ENCODE data around the gene MYRFL.

MYRFL gene

GRCh38 chr12:69898236-69898635 lies 73.2 kb downstream of the MYRFL start:
- DNase-seq = peak; percentile 96

GRCh38 chr12:69900720-69901131 lies 75.7 kb downstream of the MYRFL start:
- peak; percentile 79 for DNase-seq

DNA sequence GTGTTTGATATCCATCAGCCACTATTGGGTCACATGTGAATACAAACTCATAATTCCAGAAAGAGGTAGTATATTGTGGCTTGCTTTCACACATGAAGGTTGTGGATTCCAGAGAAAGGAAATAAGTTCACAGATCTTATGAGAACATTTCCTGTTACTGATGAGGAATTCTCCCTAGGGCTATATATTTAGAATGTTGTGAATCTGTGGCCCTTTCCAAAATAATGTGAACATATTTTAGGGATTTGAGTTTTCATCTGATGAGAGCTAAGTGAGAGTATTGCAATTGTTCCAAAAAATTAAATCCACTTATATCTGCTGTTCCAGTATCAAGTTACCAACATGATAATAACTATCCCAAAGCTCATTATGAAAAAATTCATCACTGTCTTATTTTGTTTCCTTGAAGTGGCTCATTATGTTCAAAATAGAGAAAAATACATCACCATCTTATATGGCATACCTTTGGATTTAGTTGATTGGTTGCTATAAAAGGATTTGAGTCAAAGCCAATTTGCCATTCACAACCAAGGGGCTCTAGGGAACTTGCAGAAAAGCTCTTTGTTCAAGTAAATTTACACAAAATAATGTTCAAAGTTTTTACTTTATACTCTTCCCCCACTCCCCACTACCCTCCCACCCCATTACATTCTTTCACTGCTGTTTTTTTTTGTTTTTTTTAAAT lies 76.3 kb downstream of the MYRFL start:
- DNase-seq = peak; percentile 52

- no peak for DNase-seq
Measured at GRCh38 chr12:69903548-69903947, 78.5 kb downstream of the MYRFL start.

DNA sequence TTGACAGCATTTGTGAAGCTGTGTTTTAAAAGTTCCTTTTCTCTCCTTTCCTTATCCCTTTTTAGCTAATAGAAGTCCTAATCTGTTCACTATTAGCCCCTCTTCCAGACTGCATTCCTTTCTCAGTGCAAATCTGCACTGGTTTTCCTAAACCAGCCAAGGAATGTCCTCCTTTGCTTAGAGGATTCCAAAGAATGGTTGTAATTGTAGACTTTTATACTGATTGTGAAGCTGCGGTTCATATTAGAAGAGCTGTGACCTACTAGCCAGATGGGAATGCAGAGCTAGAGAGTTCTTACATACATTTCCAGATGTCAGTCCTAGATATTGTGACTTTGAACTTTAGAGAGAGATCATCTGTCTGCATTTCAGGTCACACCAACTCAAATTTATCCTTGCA lies 79.8 kb downstream of the MYRFL start:
- peak; percentile 96 for DNase-seq

DNA sequence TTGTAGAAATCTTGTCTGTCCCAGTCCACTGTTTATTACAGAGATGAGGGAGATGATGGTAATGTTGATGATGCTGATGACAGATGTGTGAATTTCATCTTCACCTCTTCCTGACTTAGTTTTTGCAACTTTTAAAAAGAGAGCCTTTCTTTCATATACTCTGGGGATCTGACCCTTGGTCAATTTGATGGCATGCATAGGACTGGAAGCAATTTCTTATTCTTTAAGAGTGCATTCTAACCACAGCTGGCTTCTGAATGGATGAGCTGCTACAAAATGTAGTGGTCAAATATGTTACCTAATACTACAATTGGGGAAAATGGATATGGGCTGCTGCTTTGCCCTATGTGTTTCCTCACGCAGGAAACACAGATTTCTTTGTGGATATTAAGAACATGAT lies 80.8 kb downstream of the MYRFL start:
- peak; percentile 33 for DNase-seq

DNA sequence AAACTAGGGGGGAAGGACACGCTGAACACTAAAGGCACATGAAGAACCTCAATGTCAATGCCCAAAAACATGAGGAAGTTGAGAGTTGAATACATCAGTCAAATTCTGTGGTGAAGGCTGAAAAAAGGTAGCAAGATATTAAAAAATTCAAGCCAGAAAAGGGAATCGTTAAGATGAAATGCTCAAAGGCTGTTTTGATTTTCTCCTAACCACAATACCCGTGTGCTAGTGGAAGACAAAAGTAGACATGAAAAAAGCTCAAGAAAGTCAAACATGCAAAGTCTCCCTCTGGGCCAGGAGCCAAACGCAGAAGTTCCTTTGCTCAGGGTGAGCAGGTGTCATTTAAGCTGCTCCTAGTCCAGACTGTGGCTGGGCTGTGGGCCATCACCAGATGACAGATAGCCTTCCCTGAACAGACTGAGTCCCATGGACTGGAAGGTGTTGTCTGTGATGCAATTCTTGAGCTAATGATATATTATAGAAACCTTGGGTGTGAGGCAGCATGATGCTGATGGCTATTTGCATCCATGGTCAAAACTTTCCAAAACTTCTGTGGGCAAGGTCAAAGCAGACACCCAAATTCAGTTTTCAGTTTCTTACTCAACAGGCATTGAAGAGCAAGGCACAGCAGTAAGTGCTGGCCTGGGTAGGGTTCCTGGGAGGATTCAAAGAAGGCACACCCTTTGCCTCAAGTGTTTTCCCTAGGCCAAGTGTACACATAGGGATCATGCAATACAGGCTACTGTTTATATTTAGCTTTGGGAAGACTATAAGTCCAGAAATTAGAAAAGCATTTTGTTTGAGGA lies 81.6 kb downstream of the MYRFL start:
- DNase-seq = peak; percentile 49

DNA sequence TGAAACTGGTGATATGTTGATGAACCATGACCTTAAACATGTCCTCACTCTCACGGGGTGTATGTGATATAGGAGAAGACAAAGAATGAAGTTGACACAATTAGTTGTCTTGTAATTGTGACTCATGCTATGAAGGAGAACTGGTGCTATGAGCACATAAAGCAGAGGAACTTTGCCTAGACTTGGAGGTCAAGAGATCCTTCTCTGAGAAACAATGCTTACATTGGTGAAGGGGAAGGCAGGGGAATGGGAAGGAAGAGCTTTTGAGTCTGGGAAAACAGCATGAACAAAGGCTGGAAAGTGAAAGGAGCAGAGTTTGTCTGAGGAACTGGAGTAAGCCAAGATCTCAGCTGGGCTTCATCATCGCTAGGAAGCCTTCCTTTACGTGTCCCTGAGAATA lies 83.2 kb downstream of the MYRFL start:
- DNase-seq = no peak

- no peak for DNase-seq
Measured at GRCh38 chr12:69910694-69911093, 85.7 kb downstream of the MYRFL start.

DNA sequence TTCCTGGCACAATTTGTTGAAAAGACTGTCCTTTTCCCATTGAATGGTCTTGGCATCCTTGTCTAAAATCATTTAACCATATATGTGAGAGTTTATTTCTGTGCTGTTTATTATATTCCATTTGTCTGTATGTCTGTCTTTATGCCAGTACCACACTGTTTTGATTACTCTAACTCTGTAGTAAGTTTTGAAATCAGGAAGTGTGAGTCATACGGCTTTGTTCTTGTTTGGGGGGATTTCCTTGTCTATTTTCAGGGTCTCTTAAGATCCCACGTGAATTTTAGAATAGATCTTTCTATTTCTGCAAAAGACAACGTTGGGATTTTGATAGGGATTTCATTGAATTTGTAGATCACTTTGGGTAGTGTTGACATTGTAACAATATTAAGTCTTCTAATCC lies 88.5 kb downstream of the MYRFL start:
- no peak for DNase-seq

DNA sequence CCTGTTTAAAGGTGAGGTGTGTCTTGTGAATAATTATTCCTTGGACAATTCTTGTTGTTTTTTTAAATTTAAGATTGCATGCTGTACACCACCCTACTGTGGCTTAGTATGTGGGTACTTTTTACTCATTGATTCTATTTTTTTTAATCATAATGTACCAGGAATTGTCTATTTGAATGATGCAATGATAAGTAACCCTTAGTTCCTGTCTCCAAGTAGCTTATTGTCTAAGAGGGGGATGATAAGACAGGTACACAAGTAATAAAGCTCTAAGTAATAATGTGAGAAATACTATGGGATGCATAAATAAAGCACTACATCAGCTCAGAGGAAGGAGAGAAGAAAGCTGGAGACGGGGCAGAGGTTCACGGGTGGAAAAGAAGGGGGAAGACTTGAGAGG lies 90.9 kb downstream of the MYRFL start:
- no peak for DNase-seq

- peak; percentile 22 for DNase-seq
Measured at GRCh38 chr12:69916544-69917235, 91.7 kb downstream of the MYRFL start.

GRCh38 chr12:69918287-69918686 lies 93.3 kb downstream of the MYRFL start:
- no peak for DNase-seq

DNA sequence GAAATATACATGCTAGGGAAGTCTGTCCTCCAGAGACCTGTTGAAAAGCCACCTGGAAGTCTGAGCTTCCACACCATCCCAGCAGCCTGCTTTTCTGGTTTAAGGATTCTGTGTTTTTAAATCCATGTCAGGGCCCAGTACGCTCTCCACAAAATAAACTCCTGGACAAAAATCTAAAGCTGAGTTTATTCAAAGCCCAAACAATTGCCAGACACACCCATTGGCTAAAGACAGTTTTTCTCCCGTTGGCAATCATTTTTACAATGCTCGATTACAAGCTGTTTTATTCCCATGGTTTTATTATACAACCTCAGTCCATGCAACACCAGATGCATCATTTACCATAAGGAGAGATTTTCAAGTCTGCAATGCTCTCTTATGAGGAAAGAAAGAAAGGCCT lies 94.5 kb downstream of the MYRFL start:
- DNase-seq = no peak

GRCh38 chr12:69921831-69922230 lies 96.8 kb downstream of the MYRFL start:
- DNase-seq = no peak

DNA sequence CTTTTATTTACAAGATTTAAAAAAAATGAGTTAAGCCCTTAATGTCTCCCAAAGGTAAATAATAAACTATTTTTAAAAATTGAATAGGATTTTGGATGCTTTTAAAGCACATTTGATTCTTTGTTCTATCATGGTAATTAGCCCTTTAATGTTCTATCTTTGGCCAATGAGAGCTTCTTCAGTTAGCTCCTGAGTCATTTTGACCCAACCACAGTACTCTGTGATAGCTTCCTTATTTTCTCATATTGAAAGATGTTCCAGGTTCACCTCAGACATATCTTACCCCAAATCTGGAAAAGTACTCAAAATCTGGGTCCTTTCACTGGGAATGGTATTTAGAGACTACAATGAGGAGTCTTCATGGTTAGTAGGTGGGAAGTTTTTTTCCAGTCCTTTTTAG lies 98.0 kb downstream of the MYRFL start:
- no peak for DNase-seq

- no peak for DNase-seq
Measured at GRCh38 chr12:69925291-69925690, 100.3 kb downstream of the MYRFL start.

GRCh38 chr12:69927164-69927563 lies 102.1 kb downstream of the MYRFL start:
- DNase-seq = no peak

- DNase-seq = peak; percentile 25
Measured at GRCh38 chr12:69929125-69929524, 104.1 kb downstream of the MYRFL start.

DNA sequence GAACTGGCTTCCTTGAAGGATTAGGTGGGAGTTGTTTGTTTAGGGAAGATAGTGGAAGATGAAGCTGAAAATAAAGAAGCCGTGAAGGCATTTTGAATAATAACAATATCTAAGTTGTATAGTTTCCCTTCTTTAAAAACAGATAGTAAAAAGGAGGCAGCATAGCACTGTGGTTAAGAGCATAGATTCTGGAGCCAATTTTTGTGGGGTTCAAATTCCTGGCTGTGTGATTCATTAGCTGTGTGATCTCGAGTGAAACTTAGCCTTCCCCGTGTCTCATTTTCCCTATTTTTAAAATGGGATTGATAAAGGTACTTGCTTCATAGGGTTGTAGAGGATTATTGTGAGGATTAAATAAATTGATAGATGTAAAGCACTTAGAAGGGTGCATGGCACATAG lies 104.5 kb downstream of the MYRFL start:
- DNase-seq = peak; percentile 53

DNA sequence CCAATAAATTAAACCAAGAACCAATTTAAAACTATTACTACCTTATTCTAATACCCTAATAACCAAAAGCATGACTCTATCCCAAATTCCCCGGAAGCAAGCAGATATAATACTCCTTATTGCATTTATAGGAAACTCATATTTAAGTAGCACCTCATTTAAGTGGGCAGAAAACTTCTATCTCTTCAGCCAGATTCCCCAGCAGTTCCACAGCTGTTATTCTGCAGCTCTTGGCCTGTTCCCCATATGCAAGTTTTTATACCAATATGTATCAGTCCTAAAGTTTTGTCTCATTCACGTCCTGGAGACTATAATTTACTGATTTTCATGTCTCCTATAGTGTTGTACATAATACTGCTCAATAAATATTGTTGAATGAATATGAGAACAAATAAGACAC lies 106.5 kb downstream of the MYRFL start:
- DNase-seq = no peak

GRCh38 chr12:69932154-69932553 lies 107.1 kb downstream of the MYRFL start:
- no peak for DNase-seq

DNA sequence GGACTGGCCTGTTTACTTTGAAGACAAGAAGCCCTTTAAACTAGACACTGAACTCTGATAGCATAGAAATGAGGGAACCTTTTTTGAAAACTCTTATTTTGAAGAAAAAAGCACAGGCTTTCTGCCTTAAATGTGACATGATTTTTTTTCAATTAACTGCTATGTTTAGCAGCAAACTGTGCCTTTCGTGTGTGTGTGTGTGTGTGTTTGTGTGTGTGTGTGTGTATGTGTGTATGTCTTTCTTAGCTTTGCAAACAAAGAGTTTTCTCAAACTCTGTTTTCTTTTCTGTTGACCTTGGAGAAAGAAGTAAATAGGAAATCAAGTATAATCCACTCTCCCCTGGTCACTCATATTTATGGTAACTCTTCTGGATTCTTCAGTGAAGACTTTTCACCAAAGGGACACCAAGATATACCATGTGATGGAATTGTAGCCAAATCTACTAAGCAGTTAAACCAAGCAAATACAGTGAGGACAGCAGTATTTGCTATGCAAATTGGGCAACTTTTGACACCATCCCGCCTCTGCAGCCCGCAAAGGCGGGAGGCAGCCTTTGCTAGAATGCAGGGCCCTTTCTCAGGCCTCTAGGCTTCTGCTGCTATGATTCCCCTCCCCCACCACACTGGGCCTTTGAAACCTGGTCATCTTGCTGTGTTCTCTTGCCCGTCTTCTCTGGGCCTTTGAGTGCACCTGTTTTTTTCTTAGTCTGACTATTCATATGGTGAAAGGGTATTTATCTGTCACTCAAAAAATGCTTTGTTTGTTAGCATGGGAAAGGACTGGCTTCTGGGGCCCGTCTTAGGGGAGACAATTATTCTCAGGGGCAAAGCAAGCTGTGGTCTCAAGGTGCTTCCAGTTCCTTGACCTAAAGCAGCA lies 107.9 kb downstream of the MYRFL start:
- no peak for DNase-seq

Measured in fibroblast of skin of abdomen (primary cell).